ENCODE results near the gene IRF5. TPM values are rescaled to one million over a fixed set of nuclear protein-coding genes. Genes with fewer than 3 reads are reported as not detected.
"Not testable (repeated sequence)": the region's sequence is repeated elsewhere in the genome, so short reads cannot be mapped to it uniquely, and the experiment has no call there.

IRF5 gene
- total RNA-seq, 1 experiment from 2014 or later, result 0.74 TPM

- Histone ChIP-seq H2AK5ac (ENCODE audit: insufficient read length, low read length) (no peak overlapping the region), H4K8ac (replicated peaks; ENCODE audit: insufficient read length, low read depth, low read length) (no peak overlapping the region), H4K20me1 (ENCODE audit: control insufficient read depth, insufficient read depth, insufficient read length) (no peaks in the 10 kb centered on the region), H2BK12ac (ENCODE audit: insufficient read length, low read depth, low read length) (no peak overlapping the region), H3K4ac (ENCODE audit: low read depth, low read length) (no peak overlapping the region), H3K4me1 (ENCODE audit: insufficient read depth, low read length) (no peaks in the 10 kb centered on the region), H2BK5ac (ENCODE audit: insufficient read length, low read length) (no peak overlapping the region), H3K9me3 (ENCODE audit: control insufficient read depth, low read depth, low read length) (no peaks in the 10 kb centered on the region), H3K23me2 (ENCODE audit: insufficient read length, low read depth, low read length, poor library complexity, severe bottlenecking) (peaks cover 5% of the 10 kb centered on the region), H2BK15ac (ENCODE audit: low read depth, low read length) (no peak overlapping the region), H3K56ac (ENCODE audit: insufficient read length, low read depth, low read length) (no peak overlapping the region), H3K79me2 (ENCODE audit: insufficient read depth, low read length) (no peaks in the 10 kb centered on the region), H4K5ac (ENCODE audit: insufficient read length, low read depth, low read length) (no peak overlapping the region), H3K23ac (ENCODE audit: insufficient read length, low read depth, low read length) (no peak overlapping the region), H3K14ac (ENCODE audit: insufficient read depth, low read length) (no peak overlapping the region), H3K18ac (ENCODE audit: insufficient read length, low read depth, low read length) (no peak overlapping the region), H3K27me3 (ENCODE audit: insufficient read depth, low read length) (peaks cover 16% of the 10 kb centered on the region; the same call in 1 of the 2 replicates), H3K27ac (ENCODE audit: insufficient read length, low read depth, low read length) (no peak overlapping the region), H3K79me1 (ENCODE audit: insufficient read depth, low read depth, low read length, poor library complexity, severe bottlenecking) (no peaks in the 10 kb centered on the region), H2AFZ (ENCODE audit: low read length) (no peak overlapping the region), H2BK20ac (ENCODE audit: low read depth, low read length, poor library complexity, severe bottlenecking) (no peak overlapping the region), H3K9ac (ENCODE audit: extremely low read depth, insufficient read length, low read length) (no peak overlapping the region), H2BK120ac (ENCODE audit: low read depth, low read length, poor library complexity, severe bottlenecking) (no peak overlapping the region), H4K91ac (ENCODE audit: insufficient read length, low read depth, low read length) (no peak overlapping the region), H3T11ph (ENCODE audit: low read length) (no peak overlapping the region), H3K4me2 (ENCODE audit: insufficient read depth, insufficient read length, low read length) (no peak overlapping the region)
- Mint-ChIP-seq H3K4me3 (no peak overlapping the region), H3K36me3 (ENCODE audit: insufficient read depth in 1 of 3, low read depth in 3 of 3) (no peaks in the 10 kb centered on the region), H3K4me1 (peaks cover 10 to 14% of the 10 kb centered on the region in 2 experiments), H3K27ac (no peak overlapping the region), H3K27me3 (ENCODE audit: low read depth) (peaks cover 49% of the 10 kb centered on the region), H3K9me3 (0 out of 5 replicates have a peak, but pooled peaks cover 0 to 2% of the 10 kb centered on the region in 2 experiments)
- TF ChIP-seq CTCF (conservative IDR thresholded peaks at IDR 0.05), result no peak
- no peak for DNase-seq
- no CpG with 5 or more reads among the region's 16 CpGs for WGBS (ENCODE audit: extremely low coverage, insufficient read length, low lambda C conversion rate)
Observed at GRCh38 chr7:128941946-128942526, 4.3 kb downstream of the IRF5 start.

- not testable (repeated sequence) for H3K36me3 Mint-ChIP-seq (ENCODE audit: insufficient read depth in 1 of 3, low read depth in 3 of 3); H4K5ac ChIP-seq (ENCODE audit: insufficient read length, low read depth, low read length); H3K27me3 ChIP-seq (ENCODE audit: insufficient read depth, low read length); H3K9me3 Mint-ChIP-seq; H2BK20ac ChIP-seq (ENCODE audit: low read depth, low read length, poor library complexity, severe bottlenecking); H2BK5ac ChIP-seq (ENCODE audit: insufficient read length, low read length); H2AK5ac ChIP-seq (ENCODE audit: insufficient read length, low read length); H3K23ac ChIP-seq (ENCODE audit: insufficient read length, low read depth, low read length); H3K56ac ChIP-seq (ENCODE audit: insufficient read length, low read depth, low read length); H3K14ac ChIP-seq (ENCODE audit: insufficient read depth, low read length); DNase-seq; H2BK120ac ChIP-seq (ENCODE audit: low read depth, low read length, poor library complexity, severe bottlenecking); H3K79me1 ChIP-seq (ENCODE audit: insufficient read depth, low read depth, low read length, poor library complexity, severe bottlenecking); H3K4me1 ChIP-seq (ENCODE audit: insufficient read depth, low read length); H4K8ac ChIP-seq (replicated peaks; ENCODE audit: insufficient read length, low read depth, low read length); H3K79me2 ChIP-seq (ENCODE audit: insufficient read depth, low read length); H3T11ph ChIP-seq (ENCODE audit: low read length); H3K23me2 ChIP-seq (ENCODE audit: insufficient read length, low read depth, low read length, poor library complexity, severe bottlenecking); H2BK12ac ChIP-seq (ENCODE audit: insufficient read length, low read depth, low read length); H2BK15ac ChIP-seq (ENCODE audit: low read depth, low read length); H3K27ac ChIP-seq (ENCODE audit: insufficient read length, low read depth, low read length); H2AFZ ChIP-seq (ENCODE audit: low read length); H3K4me2 ChIP-seq (ENCODE audit: insufficient read depth, insufficient read length, low read length); H3K18ac ChIP-seq (ENCODE audit: insufficient read length, low read depth, low read length); H3K9ac ChIP-seq (ENCODE audit: extremely low read depth, insufficient read length, low read length); H4K91ac ChIP-seq (ENCODE audit: insufficient read length, low read depth, low read length); H4K20me1 ChIP-seq (ENCODE audit: control insufficient read depth, insufficient read depth, insufficient read length); H3K9me3 ChIP-seq (ENCODE audit: control insufficient read depth, low read depth, low read length); H3K4me3 Mint-ChIP-seq; H3K27ac Mint-ChIP-seq; H3K4ac ChIP-seq (ENCODE audit: low read depth, low read length)
- H3K27me3 Mint-ChIP-seq (ENCODE audit: low read depth), result peaks cover 42% of the 10 kb centered on the region
- peaks cover 14 to 16% of the 10 kb centered on the region in 2 experiments for H3K4me1 Mint-ChIP-seq
- WGBS (ENCODE audit: extremely low coverage, insufficient read length, low lambda C conversion rate), result no CpG with 5 or more reads among the region's 2 CpGs
Observed at GRCh38 chr7:128943251-128943650, 5.5 kb downstream of the IRF5 start.

Measured in H9 (cell line).